PFSK-1 (cell line): ENCODE data around the gene BEAN1.

Experiments
- FOXP2 ChIP-seq: optimal IDR thresholded peaks from 2 replicates; pipeline ENCODE3; 2011; ENCODE audit warnings: borderline replicate concordance, control low read depth, inconsistent platforms; ENCODE audit not compliant: insufficient read depth; ENCODE audit errors: extremely low read length, extremely low read depth
- POLR2AphosphoS5 ChIP-seq: IDR thresholded peaks from 2 replicates; pipeline ENCODE4 v1.6.1; 2012; ENCODE audit warnings: low read depth, mild to moderate bottlenecking, control low read depth, low read length, moderate library complexity
- SIN3A ChIP-seq: IDR thresholded peaks from 2 replicates; pipeline ENCODE4 v1.6.1; 2012; ENCODE audit warnings: mild to moderate bottlenecking, low read length, moderate library complexity, borderline replicate concordance; ENCODE audit not compliant: insufficient read depth
- TAF1 ChIP-seq: IDR thresholded peaks from 2 replicates; pipeline ENCODE4 v1.6.1; 2012; ENCODE audit warnings: low read length, control low read depth, borderline replicate concordance; ENCODE audit not compliant: insufficient read depth
- TF ChIP-seq, protein P1 (sequence below), 2 experiments: IDR thresholded peaks; 2 replicates each; pipeline versions ENCODE4 v1.6.1 to v1.8.0; 2011 to 2012; ENCODE audit warnings: low read depth in 2 of 2, low read length in 2 of 2, control low read depth in 1 of 2, inconsistent platforms in 1 of 2, mild to moderate bottlenecking in 1 of 2, moderate library complexity in 1 of 2; ENCODE audit not compliant: insufficient read depth in 1 of 2

Gene BEAN1

GRCh38 chr16:66406534-66407221, 20.4 kb upstream of the BEAN1 start:
- TF ChIP-seq FOXP2 (peak; percentile 16), SIN3A (no peak), TAF1 (no peak), POLR2AphosphoS5 (no peak)
- TF ChIP-seq, protein P1, sequence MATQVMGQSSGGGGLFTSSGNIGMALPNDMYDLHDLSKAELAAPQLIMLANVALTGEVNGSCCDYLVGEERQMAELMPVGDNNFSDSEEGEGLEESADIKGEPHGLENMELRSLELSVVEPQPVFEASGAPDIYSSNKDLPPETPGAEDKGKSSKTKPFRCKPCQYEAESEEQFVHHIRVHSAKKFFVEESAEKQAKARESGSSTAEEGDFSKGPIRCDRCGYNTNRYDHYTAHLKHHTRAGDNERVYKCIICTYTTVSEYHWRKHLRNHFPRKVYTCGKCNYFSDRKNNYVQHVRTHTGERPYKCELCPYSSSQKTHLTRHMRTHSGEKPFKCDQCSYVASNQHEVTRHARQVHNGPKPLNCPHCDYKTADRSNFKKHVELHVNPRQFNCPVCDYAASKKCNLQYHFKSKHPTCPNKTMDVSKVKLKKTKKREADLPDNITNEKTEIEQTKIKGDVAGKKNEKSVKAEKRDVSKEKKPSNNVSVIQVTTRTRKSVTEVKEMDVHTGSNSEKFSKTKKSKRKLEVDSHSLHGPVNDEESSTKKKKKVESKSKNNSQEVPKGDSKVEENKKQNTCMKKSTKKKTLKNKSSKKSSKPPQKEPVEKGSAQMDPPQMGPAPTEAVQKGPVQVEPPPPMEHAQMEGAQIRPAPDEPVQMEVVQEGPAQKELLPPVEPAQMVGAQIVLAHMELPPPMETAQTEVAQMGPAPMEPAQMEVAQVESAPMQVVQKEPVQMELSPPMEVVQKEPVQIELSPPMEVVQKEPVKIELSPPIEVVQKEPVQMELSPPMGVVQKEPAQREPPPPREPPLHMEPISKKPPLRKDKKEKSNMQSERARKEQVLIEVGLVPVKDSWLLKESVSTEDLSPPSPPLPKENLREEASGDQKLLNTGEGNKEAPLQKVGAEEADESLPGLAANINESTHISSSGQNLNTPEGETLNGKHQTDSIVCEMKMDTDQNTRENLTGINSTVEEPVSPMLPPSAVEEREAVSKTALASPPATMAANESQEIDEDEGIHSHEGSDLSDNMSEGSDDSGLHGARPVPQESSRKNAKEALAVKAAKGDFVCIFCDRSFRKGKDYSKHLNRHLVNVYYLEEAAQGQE (IDR thresholded peaks at IDR 0.05; ENCODE audit: insufficient read depth in 1 of 2, low read depth in 2 of 2, low read length in 2 of 2), result no peak

- no peak for TF ChIP-seq TAF1
- peak; percentile 18; the same call in 1 of the 2 replicates for TF ChIP-seq POLR2AphosphoS5
- no peak for TF ChIP-seq FOXP2
Observed at GRCh38 chr16:66408163-66409048, 18.7 kb upstream of the BEAN1 start.

GRCh38 chr16:66409156-66409555, 17.9 kb upstream of the BEAN1 start:
- TF ChIP-seq TAF1, result no peak
- TF ChIP-seq SIN3A, result no peak
- TF ChIP-seq, protein P1 (IDR thresholded peaks at IDR 0.05; ENCODE audit: insufficient read depth in 1 of 2, low read depth in 2 of 2, low read length in 2 of 2), result no peak
- TF ChIP-seq POLR2AphosphoS5, result no peak
- TF ChIP-seq FOXP2, result no peak

GRCh38 chr16:66412182-66412581, 14.9 kb upstream of the BEAN1 start:
- TF ChIP-seq TAF1 (no peak), SIN3A (no peak), FOXP2 (no peak), POLR2AphosphoS5 (no peak)
- TF ChIP-seq, protein P1 (IDR thresholded peaks at IDR 0.05; ENCODE audit: insufficient read depth in 1 of 2, low read depth in 2 of 2, low read length in 2 of 2), result no peak

DNA sequence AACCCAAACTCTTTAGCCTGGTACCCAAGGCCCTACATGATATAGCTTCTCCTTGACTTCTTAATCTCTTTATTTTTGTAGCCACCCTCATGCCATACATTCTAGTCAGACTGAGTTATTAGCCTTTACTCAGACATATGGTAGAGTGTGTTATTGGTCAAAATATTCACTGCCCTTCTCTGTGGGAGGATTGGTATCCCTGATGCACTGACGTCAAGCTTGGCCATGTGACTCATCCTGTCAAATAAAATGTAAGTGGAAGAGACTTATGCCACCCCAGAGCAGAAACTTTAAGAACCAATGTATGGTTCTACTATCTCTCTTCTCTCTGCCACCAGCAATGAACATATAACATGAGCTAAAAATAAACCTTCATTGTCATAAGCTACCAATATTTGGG, 12.2 kb upstream of the BEAN1 start:
- TF ChIP-seq, protein P1 (IDR thresholded peaks at IDR 0.05; ENCODE audit: insufficient read depth in 1 of 2, low read depth in 2 of 2, low read length in 2 of 2), result no peak
- TF ChIP-seq TAF1, result no peak
- no peak for TF ChIP-seq POLR2AphosphoS5
